NT2/D1 (cell line): ENCODE measurements around the gene TMEM86B.

Experiments
- SUZ12 ChIP-seq: IDR thresholded peaks from 2 replicates; pipeline ENCODE4 v1.6.1; 2011; ENCODE audit not compliant: insufficient read length, insufficient read depth; ENCODE audit errors: extremely low read depth
- YY1 ChIP-seq: IDR thresholded peaks from 2 replicates; pipeline ENCODE4 v1.6.1; 2011; ENCODE audit not compliant: insufficient read length, insufficient read depth
- ZNF274 ChIP-seq: IDR thresholded peaks from 2 replicates; pipeline ENCODE4 v1.6.1; 2011; ENCODE audit warnings: mild to moderate bottlenecking, low read depth, low read length

GRCh38 chr19:55277494-55277893, 48.9 kb upstream of the TMEM86B start:
- no peak for TF ChIP-seq ZNF274
- no peak for TF ChIP-seq SUZ12
- no peak for TF ChIP-seq YY1
